ENCODE measurements around the gene CDV3. TPM values are rescaled to one million over a fixed set of nuclear protein-coding genes. Genes with fewer than 3 reads are reported as not detected.
"Not testable (repeated sequence)": the region's sequence is repeated elsewhere in the genome, so short reads cannot be mapped to it uniquely, and the experiment has no call there.

The CDV3 gene
- total RNA-seq, 1 donor from 2014 or later, result 166 TPM

GRCh38 chr3:133547432-133548041 lies 25.9 kb upstream of the CDV3 start:
- H3K4me3 Mint-ChIP-seq, result no peak overlapping the region
- no peaks in the 10 kb centered on the region for H3K27me3 Mint-ChIP-seq (ENCODE audit: low read depth)
- no peak for TF ChIP-seq CTCF (conservative IDR thresholded peaks at IDR 0.05)
- H3K27ac Mint-ChIP-seq (ENCODE audit: unreplicated experiment), result peak overlapping the region; percentile 8
- H3K4me1 Mint-ChIP-seq, result peaks cover 4% of the 10 kb centered on the region
- H3K9me3 Mint-ChIP-seq, result no peaks in the 10 kb centered on the region
- no peak for DNase-seq (ENCODE audit: low read depth, low spot score)
- H3K36me3 Mint-ChIP-seq (ENCODE audit: low read depth), result peaks cover 2% of the 10 kb centered on the region

- H3K9me3 Mint-ChIP-seq, result no peaks in the 10 kb centered on the region
- no peak overlapping the region for H3K27ac Mint-ChIP-seq (ENCODE audit: unreplicated experiment)
- no peak for TF ChIP-seq CTCF (conservative IDR thresholded peaks at IDR 0.05)
- no peak for DNase-seq (ENCODE audit: low read depth, low spot score)
- peaks cover 4% of the 10 kb centered on the region for H3K4me1 Mint-ChIP-seq
- H3K27me3 Mint-ChIP-seq (ENCODE audit: low read depth), result no peaks in the 10 kb centered on the region
- H3K4me3 Mint-ChIP-seq, result no peak overlapping the region
- peaks cover 2% of the 10 kb centered on the region for H3K36me3 Mint-ChIP-seq (ENCODE audit: low read depth)
These were observed 25.4 kb upstream of the CDV3 start for GRCh38 chr3:133548090-133548489.

- H3K36me3 Mint-ChIP-seq (ENCODE audit: low read depth), result peaks cover 2% of the 10 kb centered on the region
- H3K4me3 Mint-ChIP-seq, result no peak overlapping the region
- no peak for DNase-seq (ENCODE audit: low read depth, low spot score)
These were observed 23.9 kb upstream of the CDV3 start for GRCh38 chr3:133549565-133549964.

GRCh38 chr3:133551589-133551988 lies 21.9 kb upstream of the CDV3 start:
- not testable (repeated sequence) for H3K27me3 Mint-ChIP-seq (ENCODE audit: low read depth); H3K4me3 Mint-ChIP-seq; H3K9me3 Mint-ChIP-seq; H3K27ac Mint-ChIP-seq (ENCODE audit: unreplicated experiment); H3K36me3 Mint-ChIP-seq (ENCODE audit: low read depth); H3K4me1 Mint-ChIP-seq; DNase-seq (ENCODE audit: low read depth, low spot score)

More at GRCh38 chr3:133549565-133549964, 23.9 kb upstream of the CDV3 start:
- no peaks in the 10 kb centered on the region for H3K9me3 Mint-ChIP-seq
- peaks cover 4% of the 10 kb centered on the region for H3K4me1 Mint-ChIP-seq
- no peaks in the 10 kb centered on the region for H3K27me3 Mint-ChIP-seq (ENCODE audit: low read depth)
- no peak for TF ChIP-seq CTCF (conservative IDR thresholded peaks at IDR 0.05)
- no peak overlapping the region for H3K27ac Mint-ChIP-seq (ENCODE audit: unreplicated experiment)

- no peak overlapping the region for H3K27ac Mint-ChIP-seq (ENCODE audit: unreplicated experiment)
- DNase-seq (ENCODE audit: low read depth, low spot score), result no peak
- no peak for TF ChIP-seq CTCF (conservative IDR thresholded peaks at IDR 0.05)
- no peak overlapping the region for H3K4me3 Mint-ChIP-seq
- peaks cover 6% of the 10 kb centered on the region for H3K36me3 Mint-ChIP-seq (ENCODE audit: low read depth)
- no peaks in the 10 kb centered on the region for H3K27me3 Mint-ChIP-seq (ENCODE audit: low read depth)
- peaks cover 5% of the 10 kb centered on the region for H3K9me3 Mint-ChIP-seq
- no peaks in the 10 kb centered on the region for H3K4me1 Mint-ChIP-seq
These were observed 11.8 kb upstream of the CDV3 start for GRCh38 chr3:133561679-133562078.

GRCh38 chr3:133562376-133562775 lies 11.1 kb upstream of the CDV3 start:
- no peak overlapping the region for H3K4me3 Mint-ChIP-seq
- peaks cover 5% of the 10 kb centered on the region for H3K9me3 Mint-ChIP-seq
- H3K4me1 Mint-ChIP-seq, result no peaks in the 10 kb centered on the region
- TF ChIP-seq CTCF (conservative IDR thresholded peaks at IDR 0.05), result no peak
- no peaks in the 10 kb centered on the region for H3K27me3 Mint-ChIP-seq (ENCODE audit: low read depth)
- no peak for DNase-seq (ENCODE audit: low read depth, low spot score)
- no peak overlapping the region for H3K27ac Mint-ChIP-seq (ENCODE audit: unreplicated experiment)
- H3K36me3 Mint-ChIP-seq (ENCODE audit: low read depth), result peaks cover 6% of the 10 kb centered on the region

Data from neural crest cell (in vitro differentiated cells).